ENCODE data around the gene BLM. TPM values are rescaled to one million over a fixed set of nuclear protein-coding genes. Genes with fewer than 3 reads are reported as not detected.

The BLM gene
- total and polyA plus RNA-seq, 2 of the 8 experiments (the other 6 are each of a cell fraction or from before 2014, with no cell fraction given) = 15.2 to 46.7 TPM

- TF ChIP-seq SAP30 (IDR thresholded peaks at IDR 0.05; ENCODE audit: insufficient read depth, insufficient replicate concordance, low read length) (no peak), KDM1A (IDR thresholded peaks at IDR 0.05; ENCODE audit: borderline replicate concordance, low read length) (no peak), GABPA (IDR thresholded peaks at IDR 0.05; ENCODE audit: borderline replicate concordance, insufficient read depth, low read length) (no peak), E2F6 (IDR thresholded peaks at IDR 0.05) (no peak), TAF7 (optimal IDR thresholded peaks at IDR 0.05; ENCODE audit: borderline replicate concordance, low read depth, low read length) (no peak), CBX5 (IDR thresholded peaks at IDR 0.05; ENCODE audit: low read depth, low read length) (no peak), NANOG (IDR thresholded peaks at IDR 0.05; ENCODE audit: insufficient read depth, low read depth, low read length, poor library complexity, severe bottlenecking) (no peak), KDM5A (IDR thresholded peaks at IDR 0.05; ENCODE audit: low read length) (no peak), HDAC6 (IDR thresholded peaks at IDR 0.05; ENCODE audit: low read depth, low read length) (no peak)
These were observed 97.2 kb downstream of the BLM start (continued) for GRCh38 chr15:90814191-90814821.

Data from H1 (cell line).